Ramos (cell line): ENCODE results near the gene TRAPPC2L.
"Not testable (repeated sequence)": the region's sequence is repeated elsewhere in the genome, so short reads cannot be mapped to it uniquely, and the experiment has no call there.

Experiments used
- in situ Hi-C: fragments of 300-500 bp; cut with MboI; formaldehyde crosslinking; loops from one replicate; pipeline ENCODE4 v1.14.3; 2022; ENCODE audit warnings: low sequenced_read_pairs; ENCODE audit not compliant: unreplicated experiment

Gene TRAPPC2L

DNA sequence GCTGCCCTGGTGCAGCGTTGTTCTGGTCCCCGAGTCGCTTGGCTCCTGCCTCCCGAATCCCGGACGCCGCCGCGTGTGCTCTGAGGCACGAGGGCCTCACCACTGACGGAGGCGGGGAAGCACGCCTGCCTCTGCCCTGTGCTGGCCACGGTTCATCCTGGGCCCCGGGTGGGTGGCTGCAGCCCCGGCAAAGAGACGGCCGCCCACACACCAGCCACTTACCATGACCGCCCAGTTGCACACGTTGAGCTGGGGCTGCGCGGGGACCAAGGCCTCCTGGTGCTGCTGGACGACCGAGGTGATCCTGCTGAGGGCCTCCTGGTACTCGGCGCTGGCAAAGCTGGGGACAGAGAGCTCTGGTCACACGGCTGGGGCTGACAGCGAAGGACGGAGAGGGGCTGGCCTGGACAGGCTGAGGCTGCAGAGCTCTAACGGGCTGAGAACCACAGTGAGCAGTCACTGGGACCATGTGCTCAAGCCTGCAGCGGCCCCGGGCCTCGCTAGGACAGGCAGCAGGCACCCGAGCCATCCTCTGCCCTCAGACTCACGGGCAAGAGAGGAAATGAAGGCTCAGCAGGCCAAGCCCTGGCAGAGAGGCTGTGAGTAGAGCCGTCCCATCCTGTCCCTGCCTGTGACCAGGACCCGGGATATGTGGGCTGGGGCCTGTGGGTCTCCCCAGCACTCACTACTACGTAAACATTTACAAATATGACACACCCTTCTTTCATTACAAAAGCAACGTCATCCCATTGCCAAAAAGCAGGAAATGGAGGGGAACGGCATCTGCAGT, 38.9 kb upstream of the TRAPPC2L start:
- in situ Hi-C loops, result loop anchor here (5.0 kb wide), 1 partner anchor 349 kb away; no protein-coding TSS in a partner anchor

GRCh38 chr16:88818575-88818874, 38.4 kb upstream of the TRAPPC2L start:
- in situ Hi-C loops, result loop anchor here (5.0 kb wide), 1 partner anchor 349 kb away; no protein-coding TSS in a partner anchor

DNA sequence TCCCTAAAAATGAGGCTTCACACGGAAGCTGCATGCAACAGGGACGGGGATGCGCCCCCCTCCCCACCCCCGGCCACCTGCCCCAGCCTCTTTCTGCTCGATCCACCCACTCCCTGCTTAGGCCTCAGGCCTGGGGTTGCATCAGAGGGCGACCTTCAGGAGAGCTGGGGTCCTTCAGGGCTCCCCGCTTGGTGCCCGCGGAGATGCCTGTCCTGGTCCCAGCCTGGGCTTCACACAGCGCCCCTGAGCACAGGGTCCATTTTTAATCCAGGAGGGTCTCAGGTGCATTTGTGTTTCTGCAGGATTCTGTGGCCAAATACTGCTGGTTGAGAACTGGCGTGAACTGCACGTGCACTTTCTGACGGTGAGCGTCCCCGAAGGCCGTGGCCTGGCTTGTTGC, 37.8 kb upstream of the TRAPPC2L start:
- in situ Hi-C loops, result loop anchor here (5.0 kb wide), 1 partner anchor 348 kb away; no protein-coding TSS in a partner anchor

DNA sequence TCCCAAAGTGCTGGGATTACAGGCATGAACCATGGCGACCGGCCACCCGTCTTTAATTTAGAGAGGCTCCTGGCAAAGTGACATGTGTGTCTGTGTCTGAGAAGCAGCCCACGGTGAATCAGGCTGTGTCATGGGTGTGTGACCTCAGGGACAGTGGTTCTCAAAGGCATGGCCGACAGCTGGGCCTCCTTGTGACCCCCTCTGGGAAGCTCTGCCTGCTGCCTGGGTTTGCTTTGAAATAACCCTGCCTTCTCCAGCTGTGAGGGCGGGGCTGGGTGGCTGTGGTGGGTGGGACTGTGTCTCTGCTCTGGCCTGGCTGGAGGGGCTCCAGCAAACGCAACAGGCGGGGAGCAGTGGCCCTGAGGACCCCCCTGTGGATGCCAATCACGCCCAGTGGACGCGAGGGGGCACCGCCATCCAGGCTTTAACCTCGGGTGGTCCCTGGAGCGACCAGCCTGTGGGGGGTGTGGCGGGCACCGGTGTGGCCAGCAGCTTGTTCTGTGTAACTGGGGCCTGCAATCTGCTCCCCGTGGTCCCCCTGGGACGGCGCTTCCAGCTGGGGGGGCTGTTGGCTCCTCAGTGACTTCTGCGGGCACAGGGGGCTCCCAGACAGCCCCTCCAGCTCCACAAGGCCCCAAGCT, 36.4 kb upstream of the TRAPPC2L start:
- in situ Hi-C loops, result no loop called here

DNA sequence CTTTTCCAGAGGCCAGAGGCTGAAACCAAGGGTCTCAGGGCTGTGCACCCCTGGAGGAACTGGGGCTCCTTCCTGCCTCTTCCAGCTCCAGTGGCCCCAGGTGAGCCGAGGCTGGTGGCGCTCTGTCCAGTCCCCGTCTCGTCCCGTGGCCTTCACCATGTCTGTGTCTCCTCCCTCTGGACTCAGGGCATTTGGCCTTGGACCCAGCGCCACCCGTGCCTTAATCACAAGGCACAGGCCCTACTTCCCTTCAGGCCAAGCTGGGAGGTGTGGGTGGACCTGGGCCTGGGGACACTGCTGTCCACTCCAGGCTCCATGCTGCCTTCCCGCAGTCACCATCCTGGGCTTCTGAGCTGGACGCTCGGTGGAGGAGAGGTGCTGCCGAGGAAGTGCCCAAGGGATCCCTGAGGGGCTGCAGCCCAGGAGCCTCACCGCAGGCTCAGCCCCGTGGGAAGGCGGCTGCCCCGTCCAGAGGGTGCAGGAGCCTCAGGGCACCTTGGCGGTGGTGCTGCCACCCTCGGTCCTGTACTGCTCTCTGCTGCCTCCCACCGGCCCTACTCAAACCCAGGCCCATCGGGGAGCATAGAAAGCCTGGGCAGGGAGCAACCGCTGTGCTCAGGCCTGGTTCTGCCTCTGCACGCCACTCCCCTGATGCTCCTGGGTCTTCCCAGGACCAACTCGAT, 35.6 kb upstream of the TRAPPC2L start:
- in situ Hi-C loops, result no loop called here

DNA sequence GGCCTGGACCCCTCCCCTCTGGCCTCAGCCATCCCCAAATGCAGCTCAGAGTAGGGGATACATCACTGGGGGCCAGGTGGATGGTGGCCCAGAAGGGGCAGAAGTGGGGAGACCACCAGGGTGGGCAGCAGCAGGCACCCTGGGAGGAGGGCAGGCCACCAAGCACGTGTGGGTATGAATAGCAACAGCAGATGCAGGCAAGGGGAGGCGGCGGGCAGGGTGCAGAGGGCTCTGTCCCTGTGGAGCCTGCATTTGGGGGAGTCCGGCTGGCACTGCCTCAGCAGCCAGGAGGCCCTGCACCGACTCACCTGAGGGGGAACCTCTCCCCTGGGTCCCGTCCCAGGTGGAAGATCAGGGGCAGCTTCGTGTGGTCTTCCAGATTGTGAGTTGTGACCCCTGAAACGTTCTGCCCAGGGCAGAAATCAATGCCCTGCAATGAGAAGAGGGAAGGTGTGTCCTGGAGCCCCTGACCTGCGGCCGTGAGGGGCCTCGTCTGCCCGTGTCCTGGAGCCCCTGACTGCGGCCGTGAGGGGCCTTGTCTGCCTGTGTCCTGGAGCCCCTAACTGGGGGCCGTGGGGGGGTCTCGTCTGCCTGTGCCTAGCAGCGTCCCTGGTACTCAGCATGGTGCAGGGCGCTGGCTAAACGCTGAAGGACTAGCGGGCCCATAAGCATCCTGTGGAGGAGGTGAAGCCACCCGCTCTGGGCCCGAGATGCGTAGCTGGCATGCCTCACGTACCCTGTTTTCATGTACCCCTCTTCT, 34.5 kb upstream of the TRAPPC2L start:
- in situ Hi-C loops, result no loop called here

GRCh38 chr16:88823646-88824045, 33.3 kb upstream of the TRAPPC2L start:
- in situ Hi-C loops, result not testable (repeated sequence)

DNA sequence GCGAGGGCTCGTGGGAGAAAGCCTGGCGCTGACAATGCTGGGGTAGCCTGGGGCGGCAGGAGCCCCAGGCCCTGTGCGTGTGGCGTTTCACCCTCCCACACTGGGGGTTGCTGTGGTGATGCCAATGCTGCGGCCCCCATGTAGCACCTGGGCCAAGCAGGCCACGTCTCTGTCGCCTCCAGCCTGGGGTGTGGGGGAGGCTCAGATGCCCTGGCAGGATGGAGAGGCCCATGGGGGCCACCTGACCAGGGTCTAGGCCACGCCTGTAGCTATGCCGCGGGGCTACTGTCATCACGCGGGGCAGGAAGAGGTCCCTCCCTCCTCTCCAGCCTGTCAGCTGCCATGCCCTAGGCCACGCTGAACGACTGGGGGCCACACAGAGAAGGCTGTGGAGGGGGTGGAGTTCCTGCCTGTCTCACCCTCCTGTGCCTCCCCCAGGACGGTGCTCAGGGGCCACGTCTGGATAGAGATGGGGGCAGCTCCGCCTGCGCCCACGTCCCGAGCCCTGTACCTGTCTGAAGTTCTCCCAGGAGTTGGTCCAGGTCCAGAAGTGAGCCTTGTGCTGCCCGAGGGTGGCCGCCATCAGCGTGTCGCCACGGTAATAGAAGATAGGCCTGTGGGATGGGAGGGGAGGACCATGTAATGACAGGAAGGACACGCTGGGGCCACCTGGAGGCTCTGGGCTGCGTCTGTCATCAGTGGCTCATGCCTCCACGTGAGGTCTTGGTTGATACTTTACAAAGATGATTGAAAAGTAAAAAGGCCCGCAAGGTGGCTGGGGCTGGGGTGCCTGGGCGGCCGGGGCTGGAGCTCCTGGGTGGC, 32.5 kb upstream of the TRAPPC2L start:
- in situ Hi-C loops, result no loop called here

- in situ Hi-C loops, result no loop called here
These were observed 31.8 kb upstream of the TRAPPC2L start for GRCh38 chr16:88825146-88825545.

GRCh38 chr16:88826070-88826840, 30.7 kb upstream of the TRAPPC2L start:
- in situ Hi-C loops, result no loop called here

DNA sequence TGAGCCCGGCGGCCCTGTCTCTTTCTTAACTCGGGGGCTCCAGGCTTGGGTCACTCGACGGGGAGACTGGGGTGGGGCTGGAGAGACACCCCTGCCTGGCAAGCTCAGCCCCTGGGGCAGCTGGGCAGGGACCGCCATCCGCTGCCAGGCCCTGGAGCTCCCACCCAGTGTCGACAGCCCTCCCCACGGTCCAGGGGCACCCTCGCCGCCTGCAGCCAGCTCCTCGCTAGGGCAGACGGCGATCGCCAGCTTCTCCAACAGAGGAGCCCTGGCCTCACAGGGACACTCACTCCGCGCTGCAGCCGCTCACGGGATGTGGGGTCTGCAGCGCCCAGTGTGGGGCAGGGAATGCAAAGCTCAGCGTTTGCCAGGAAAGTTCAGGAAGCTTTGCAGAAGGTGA, 29.2 kb upstream of the TRAPPC2L start:
- in situ Hi-C loops, result no loop called here

GRCh38 chr16:88828711-88829110, 28.2 kb upstream of the TRAPPC2L start:
- in situ Hi-C loops, result no loop called here

GRCh38 chr16:88830258-88830657, 26.7 kb upstream of the TRAPPC2L start:
- in situ Hi-C loops, result no loop called here

GRCh38 chr16:88830783-88831182, 26.1 kb upstream of the TRAPPC2L start:
- in situ Hi-C loops, result no loop called here

DNA sequence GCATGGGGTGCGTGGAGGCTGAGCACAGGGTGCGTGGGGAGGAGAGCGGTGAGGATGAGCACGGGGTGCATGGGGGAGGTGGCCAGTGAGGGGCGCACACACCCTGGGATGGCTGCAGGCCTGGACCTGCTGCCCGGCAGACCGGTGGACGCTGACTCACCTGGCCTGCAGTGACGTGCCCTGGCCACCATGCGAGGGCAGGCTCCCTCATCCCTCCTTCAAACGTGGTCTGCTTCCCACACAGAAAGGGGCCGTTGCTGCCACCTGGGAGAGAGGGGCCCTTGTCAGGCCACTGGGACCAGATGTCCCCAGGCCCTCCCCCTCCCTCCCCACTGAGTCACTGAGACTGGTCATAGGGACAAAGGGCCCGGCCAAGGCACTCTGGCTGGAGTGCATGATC, 25.1 kb upstream of the TRAPPC2L start:
- in situ Hi-C loops, result no loop called here

DNA sequence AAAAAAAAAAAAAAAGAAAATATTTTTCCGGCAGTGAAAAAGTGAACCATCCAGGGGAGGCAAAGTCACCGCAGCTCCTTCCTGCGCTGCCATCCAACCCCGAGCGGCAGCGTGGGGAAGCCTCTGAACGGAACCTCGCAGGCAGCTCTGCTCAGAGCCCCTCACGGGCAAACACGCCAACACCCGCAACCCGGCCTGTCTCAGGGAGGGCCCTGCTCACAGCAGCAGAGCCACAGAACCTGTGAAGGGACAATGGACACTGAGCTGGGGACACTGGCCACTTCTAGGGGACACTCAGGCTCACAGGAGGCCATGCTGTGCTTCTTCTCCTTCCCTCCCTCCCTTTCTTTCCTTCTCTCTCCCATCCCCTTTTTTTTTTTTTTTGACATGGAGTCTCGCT, 23.8 kb upstream of the TRAPPC2L start:
- in situ Hi-C loops, result no loop called here

- in situ Hi-C loops, result no loop called here
These were observed 22.3 kb upstream of the TRAPPC2L start for GRCh38 chr16:88834670-88835069.

DNA sequence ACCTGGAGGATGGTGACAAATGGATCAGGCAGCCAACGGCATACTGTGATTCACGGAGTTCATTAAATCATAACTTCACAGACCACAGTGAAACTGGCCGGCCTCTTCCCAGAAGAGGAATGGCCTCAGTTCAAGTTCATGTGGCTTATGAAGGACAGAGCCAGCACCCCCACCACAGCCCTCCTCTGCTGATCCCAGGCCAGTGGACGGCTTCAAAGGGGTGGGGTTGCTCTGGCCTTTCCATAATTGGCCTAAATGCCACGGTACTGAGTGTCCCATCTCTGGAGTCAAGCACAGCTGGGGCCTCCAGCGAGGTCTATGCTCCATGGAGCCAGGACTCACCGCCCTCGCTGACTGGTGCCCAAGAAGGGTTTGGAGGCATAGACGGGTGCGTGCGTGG, 21.5 kb upstream of the TRAPPC2L start:
- in situ Hi-C loops, result no loop called here

DNA sequence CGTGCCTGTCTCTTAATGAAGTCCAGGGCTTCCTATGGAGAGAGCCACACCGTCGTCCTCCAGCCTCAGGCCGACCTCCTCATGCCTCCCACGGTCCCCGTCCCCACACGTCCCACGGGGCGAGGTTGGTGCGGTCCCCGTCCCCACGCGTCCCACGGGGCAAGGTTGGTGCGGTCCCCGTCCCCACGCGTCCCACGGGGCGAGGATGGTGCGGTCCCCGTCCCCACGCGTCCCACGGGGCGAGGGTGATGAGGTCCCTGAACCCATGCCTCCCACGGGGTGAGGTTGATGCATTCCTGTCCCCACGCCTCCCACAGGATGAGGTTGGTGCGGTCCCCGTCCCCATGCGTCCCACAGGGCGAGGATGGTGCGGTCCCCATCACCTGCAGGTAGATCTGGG, 21.1 kb upstream of the TRAPPC2L start:
- in situ Hi-C loops, result no loop called here
